Measurements from ENCODE around the gene FCHSD2.
"Not testable (repeated sequence)": the region's sequence is repeated elsewhere in the genome, so short reads cannot be mapped to it uniquely, and the experiment has no call there.

The FCHSD2 gene

DNA sequence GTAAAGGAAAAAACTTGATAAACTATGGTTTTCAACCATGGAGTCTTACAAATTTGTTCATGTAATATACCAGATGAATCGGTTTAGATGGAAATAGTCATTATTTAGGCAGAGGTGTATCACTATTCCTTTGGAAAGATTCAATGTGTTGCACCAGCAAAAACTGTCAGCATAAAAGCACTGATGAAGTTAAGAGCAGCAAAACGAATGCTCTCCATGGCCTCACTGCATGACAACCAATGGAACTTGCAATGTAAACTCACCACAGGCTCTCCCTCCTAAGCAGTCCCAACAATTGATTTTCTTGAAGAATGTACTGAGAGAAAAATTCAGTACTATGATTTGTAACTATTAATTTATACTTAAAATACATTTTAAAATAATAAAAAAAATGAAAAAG is 139.9 kb downstream of the FCHSD2 start:
- DNase-seq, result no peak

DNA sequence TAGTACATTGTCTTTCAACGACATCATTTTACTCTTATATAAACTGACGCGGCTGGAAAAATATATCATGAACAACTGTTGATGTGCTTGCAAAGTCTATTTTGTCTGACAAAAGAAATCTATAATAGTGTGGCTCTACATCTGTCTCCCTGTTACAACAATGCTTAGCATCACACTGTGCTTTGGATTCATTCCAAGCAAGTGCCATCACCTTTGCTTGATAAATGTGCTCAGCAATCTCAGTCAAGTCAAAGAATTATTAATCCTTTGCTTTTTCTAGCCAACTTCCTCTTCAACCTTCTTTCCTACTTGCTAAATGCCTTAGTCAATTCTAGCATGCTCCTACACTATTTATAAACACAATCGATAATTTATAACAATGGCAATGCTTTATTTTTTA is 140.5 kb downstream of the FCHSD2 start:
- no peak for DNase-seq

GRCh38 chr11:72998676-72999075 is 143.4 kb downstream of the FCHSD2 start:
- no peak for DNase-seq

- DNase-seq, result no peak
Observed at GRCh38 chr11:72996959-72997358, 145.2 kb downstream of the FCHSD2 start.

- DNase-seq, result no peak
Observed at GRCh38 chr11:72989727-72990126, 152.4 kb downstream of the FCHSD2 start.

GRCh38 chr11:72988821-72989220 is 153.3 kb downstream of the FCHSD2 start:
- no peak for DNase-seq

DNA sequence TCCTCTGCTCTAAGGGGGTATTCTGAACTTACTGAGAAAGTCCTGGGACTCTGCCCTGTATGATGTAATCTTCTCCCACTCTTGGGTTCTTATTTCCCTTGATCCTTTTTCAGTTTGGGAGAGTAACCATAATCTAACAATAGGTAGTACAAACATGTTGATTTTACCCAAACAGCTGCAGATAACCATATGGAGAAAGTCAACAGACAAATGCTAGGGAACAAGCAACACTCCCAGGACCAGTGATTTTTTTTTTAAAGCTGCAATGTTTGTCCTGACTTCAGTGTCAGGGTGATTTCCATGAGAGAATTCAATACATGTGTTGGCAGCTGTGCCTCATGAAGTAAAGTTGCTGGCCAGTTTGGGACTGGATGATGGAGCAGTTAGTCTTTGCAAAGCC is 156.5 kb downstream of the FCHSD2 start:
- no peak for DNase-seq

- DNase-seq, result no peak
Observed at GRCh38 chr11:72984453-72985077, 157.6 kb downstream of the FCHSD2 start.

GRCh38 chr11:72983560-72983959 is 158.6 kb downstream of the FCHSD2 start:
- no peak for DNase-seq

- no peak for DNase-seq
Observed at GRCh38 chr11:72981971-72982685, 160.0 kb downstream of the FCHSD2 start.

DNA sequence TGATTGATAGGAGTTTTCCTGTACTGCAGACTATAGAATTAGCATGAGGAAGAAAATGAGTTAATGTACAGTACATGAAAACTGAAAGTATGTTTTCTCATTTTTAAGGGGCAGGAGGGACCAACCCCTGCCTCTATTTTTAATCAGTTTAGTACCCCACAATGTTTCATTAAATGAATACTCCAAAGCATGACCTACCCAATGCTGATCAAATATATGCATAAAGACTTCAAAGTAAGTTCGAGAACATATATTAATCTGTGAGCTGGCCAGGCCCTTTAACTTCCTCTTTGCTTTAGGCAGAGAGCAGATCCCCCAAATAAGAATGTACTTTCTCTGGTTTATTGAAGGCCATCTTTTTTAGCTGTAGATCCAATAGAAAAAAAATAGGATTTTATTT is 161.0 kb downstream of the FCHSD2 start:
- no peak for DNase-seq

DNA sequence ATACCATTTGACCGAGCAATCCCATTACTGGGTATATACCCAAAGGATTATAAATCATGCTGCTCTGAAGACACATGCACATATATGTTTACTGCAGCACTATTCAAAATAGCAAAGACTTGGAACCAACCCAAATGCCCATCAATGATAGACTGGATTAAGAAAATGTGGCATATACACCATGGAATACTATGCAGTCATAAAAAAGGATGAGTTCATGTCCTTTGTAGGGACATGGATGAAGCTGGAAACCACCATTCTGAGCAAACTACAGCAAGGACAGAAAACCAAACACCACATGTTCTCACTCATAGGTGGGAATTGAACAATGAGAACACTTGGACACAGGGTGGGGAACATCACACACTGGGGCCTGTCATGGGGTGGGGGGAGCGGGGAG is 164.3 kb downstream of the FCHSD2 start:
- DNase-seq, result not testable (repeated sequence)

GRCh38 chr11:72976522-72976892 is 165.6 kb downstream of the FCHSD2 start:
- not testable (repeated sequence) for DNase-seq

- no peak for DNase-seq
Observed at GRCh38 chr11:72975778-72976521, 166.2 kb downstream of the FCHSD2 start.

DNA sequence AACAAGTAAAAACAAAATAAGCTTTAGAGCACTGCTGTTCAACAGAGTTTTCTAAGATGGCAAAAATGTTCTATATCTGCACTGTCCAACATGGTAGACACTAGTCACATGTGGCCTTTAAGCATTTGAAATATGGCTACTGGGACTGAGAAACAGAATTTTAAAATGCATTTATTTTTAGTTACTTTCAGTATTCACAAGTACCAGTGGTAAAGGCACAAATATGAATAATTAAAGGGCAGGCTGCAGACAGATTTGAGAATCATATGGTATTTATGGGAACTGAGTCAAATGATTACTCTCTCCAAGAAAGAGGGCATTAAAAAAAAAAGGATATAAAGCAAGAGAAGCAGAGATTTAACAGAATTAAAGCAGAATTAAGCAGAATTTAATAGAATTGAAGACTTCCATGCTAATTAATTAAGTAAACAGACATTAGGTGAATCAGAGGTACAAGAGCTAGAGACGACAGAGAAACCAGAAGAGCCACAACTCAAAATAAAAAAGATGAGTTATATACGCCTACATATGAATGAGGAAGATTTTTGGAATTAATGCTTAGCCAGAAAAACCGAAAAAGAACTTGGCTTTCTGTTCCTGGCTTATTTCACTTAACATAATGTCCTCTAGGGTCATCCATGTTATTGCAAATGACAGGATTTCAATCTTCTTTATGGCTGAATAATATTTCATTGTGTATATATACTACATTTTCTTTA is 167.5 kb downstream of the FCHSD2 start:
- no peak for DNase-seq

- DNase-seq, result no peak
Observed at GRCh38 chr11:72972496-72973128, 169.5 kb downstream of the FCHSD2 start.

- no peak for DNase-seq
Observed at GRCh38 chr11:72971192-72971967, 170.7 kb downstream of the FCHSD2 start.

GRCh38 chr11:72970557-72971118 is 171.5 kb downstream of the FCHSD2 start:
- no peak for DNase-seq

GRCh38 chr11:72969894-72970335 is 172.2 kb downstream of the FCHSD2 start:
- no peak for DNase-seq

DNA sequence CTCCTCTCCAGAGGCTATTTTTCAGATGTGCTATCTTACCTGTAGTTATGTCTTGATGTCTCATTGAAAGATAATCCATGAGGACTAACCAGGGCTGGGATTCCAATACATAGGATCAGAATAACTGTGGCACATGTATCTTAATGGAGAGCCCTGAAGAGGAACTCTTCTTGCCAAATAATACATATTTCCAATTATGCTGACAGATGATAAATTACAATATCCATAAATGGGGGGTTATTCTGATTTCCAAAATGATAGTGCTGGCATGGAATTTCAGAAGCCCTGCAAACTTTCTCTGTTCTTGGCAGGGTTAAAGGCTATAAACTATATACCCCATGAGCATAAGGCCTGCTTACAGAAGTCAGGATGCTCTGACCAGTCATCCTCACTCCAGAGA is 173.7 kb downstream of the FCHSD2 start:
- no peak for DNase-seq

DNA sequence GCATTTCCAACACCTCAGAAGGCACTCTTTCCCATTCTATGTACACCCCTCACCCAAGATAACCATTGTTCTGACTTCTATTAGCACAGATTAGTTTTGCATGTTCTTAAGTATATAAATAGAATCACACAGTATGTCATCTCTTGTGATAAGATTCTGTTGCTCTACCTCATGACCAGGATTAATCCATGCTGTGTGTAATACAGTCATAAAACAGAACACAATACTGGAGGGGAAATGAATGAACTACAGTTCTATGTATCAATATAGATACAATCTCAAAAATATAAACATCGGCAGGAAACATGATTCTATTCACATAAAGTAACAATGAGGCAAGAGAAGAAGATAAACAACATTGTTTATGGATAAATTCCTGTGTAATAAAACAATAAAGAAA is 176.4 kb downstream of the FCHSD2 start:
- DNase-seq, result no peak

- no peak for DNase-seq
Observed at GRCh38 chr11:72962717-72963116, 179.4 kb downstream of the FCHSD2 start.

All from RPMI8226 (cell line).